ENCODE results near the gene TANC2.

The TANC2 gene

GRCh38 chr17:63002625-63003024 is 36.6 kb downstream of the TANC2 start:
- Histone ChIP-seq H3K36me3 (ENCODE audit: control insufficient read depth in 1 of 2, insufficient read depth in 2 of 2, low read length in 2 of 2) (no peaks in the 10 kb centered on the region), H3K9me3 (ENCODE audit: control insufficient read depth in 1 of 2, low read length in 2 of 2) (no peaks in the 10 kb centered on the region), H3K4me3 (ENCODE audit: low read depth in 1 of 2, low read length in 2 of 2) (no peak overlapping the region), H3K27ac (ENCODE audit: low read length) (no peak overlapping the region), H3K27me3 (ENCODE audit: low read depth, low read length) (no peaks in the 10 kb centered on the region), H3K4me1 (ENCODE audit: control insufficient read depth in 1 of 2, insufficient read depth in 2 of 2, low read length in 2 of 2) (no peaks in the 10 kb centered on the region)

GRCh38 chr17:63015824-63016223 is 49.8 kb downstream of the TANC2 start:
- Histone ChIP-seq H3K9me3 (ENCODE audit: control insufficient read depth in 1 of 2, low read length in 2 of 2) (no peaks in the 10 kb centered on the region), H3K4me1 (ENCODE audit: control insufficient read depth in 1 of 2, insufficient read depth in 2 of 2, low read length in 2 of 2) (no peaks in the 10 kb centered on the region), H3K27me3 (ENCODE audit: low read depth, low read length) (no peaks in the 10 kb centered on the region), H3K36me3 (ENCODE audit: control insufficient read depth in 1 of 2, insufficient read depth in 2 of 2, low read length in 2 of 2) (no peaks in the 10 kb centered on the region), H3K4me3 (ENCODE audit: low read depth in 1 of 2, low read length in 2 of 2) (no peak overlapping the region), H3K27ac (ENCODE audit: low read length) (no peak overlapping the region)
